Liver (tissue), 9 donors: ENCODE results near the gene ZSCAN16. TPM values are rescaled to one million over a fixed set of nuclear protein-coding genes. Genes with fewer than 3 reads are reported as not detected.

ENCODE experiments used
- DNase-seq: peaks from one replicate; pipeline ENCODE4 v3.0.0-alpha.2; 2017; ENCODE audit warnings: low spot score
- H3K27ac ChIP-seq, 2 donors: one replicate each; pipeline ENCODE4 v1.7.0; 2013; ENCODE audit warnings: inconsistent platforms in 2 of 2, low read length in 2 of 2, control low read depth in 1 of 2, low read depth in 1 of 2, mild to moderate bottlenecking in 1 of 2
- H3K27me3 ChIP-seq, 4 donors: one replicate each; pipeline versions ENCODE4 v1.6.1 to v1.7.0; 2013; ENCODE audit warnings: low read length in 3 of 4, inconsistent platforms in 1 of 4, mild to moderate bottlenecking in 1 of 4, moderate library complexity in 1 of 4; ENCODE audit not compliant: control insufficient read depth in 4 of 4, insufficient read depth in 4 of 4
- H3K36me3 ChIP-seq, 4 donors: one replicate each; pipeline versions ENCODE4 v1.6.1 to v1.7.0; 2013; ENCODE audit warnings: low read length in 3 of 4, mild to moderate bottlenecking in 3 of 4, low read depth in 1 of 4, moderate library complexity in 1 of 4; ENCODE audit not compliant: control insufficient read depth in 4 of 4, insufficient read depth in 3 of 4
- H3K4me1 ChIP-seq, 4 donors: one replicate each; pipeline versions ENCODE4 v1.6.1 to v1.7.0; 2013; ENCODE audit warnings: low read length in 3 of 4, mild to moderate bottlenecking in 3 of 4, moderate library complexity in 1 of 4; ENCODE audit not compliant: control insufficient read depth in 4 of 4, insufficient read depth in 4 of 4
- H3K4me3 ChIP-seq, 3 donors: one replicate each; pipeline versions ENCODE4 v1.6.1 to v1.7.0; 2013; ENCODE audit warnings: low read length in 3 of 3, control low read depth in 1 of 3, low read depth in 1 of 3, mild to moderate bottlenecking in 1 of 3
- H3K9ac ChIP-seq, 2 donors: one replicate each; pipeline ENCODE4 v1.7.0; 2013; ENCODE audit warnings: low read length in 2 of 2, mild to moderate bottlenecking in 2 of 2, moderate library complexity in 2 of 2, control low read depth in 1 of 2, low read depth in 1 of 2
- H3K9me3 ChIP-seq, 4 donors: one replicate each; pipeline versions ENCODE4 v1.6.1 to v1.7.0; 2013; ENCODE audit warnings: low read length in 3 of 4; ENCODE audit not compliant: control insufficient read depth in 4 of 4
- EGR1 ChIP-seq, 2 donors: IDR thresholded peaks; 2 replicates each; pipeline ENCODE4 v1.6.1; 2016 to 2018; ENCODE audit warnings: antibody characterized with exemption in 2 of 2, low read depth in 2 of 2
- HNF4A ChIP-seq, 2 donors: conservative IDR thresholded peaks; 2 replicates each; pipeline ENCODE4 v1.6.1; 2016; ENCODE audit warnings: antibody characterized with exemption in 2 of 2, mild to moderate bottlenecking in 2 of 2
- HNF4G ChIP-seq: IDR thresholded peaks from 2 replicates; pipeline ENCODE4 v1.6.1; 2016; ENCODE audit warnings: antibody characterized with exemption
- NR2F2 ChIP-seq: IDR thresholded peaks from 2 replicates; pipeline ENCODE4 v1.6.1; 2016; ENCODE audit warnings: antibody characterized with exemption
- RAD21 ChIP-seq, 2 donors: IDR thresholded peaks; 2 replicates each; pipeline ENCODE4 v1.6.1; 2016; ENCODE audit warnings: antibody characterized with exemption in 2 of 2, mild to moderate bottlenecking in 2 of 2
- REST ChIP-seq: IDR thresholded peaks from 2 replicates; pipeline ENCODE4 v1.6.1; 2016; ENCODE audit warnings: antibody characterized with exemption, mild to moderate bottlenecking
- RXRA ChIP-seq, 2 donors: IDR thresholded peaks; 2 replicates each; pipeline ENCODE4 v1.6.1; 2017 to 2018; ENCODE audit warnings: antibody characterized with exemption in 2 of 2, mild to moderate bottlenecking in 1 of 2
- TAF1 ChIP-seq: conservative IDR thresholded peaks from 2 replicates; pipeline ENCODE4 v1.6.1; 2016; ENCODE audit warnings: antibody characterized with exemption, mild to moderate bottlenecking
- YY1 ChIP-seq: IDR thresholded peaks from 2 replicates; pipeline ENCODE4 v1.6.1; 2016; ENCODE audit warnings: antibody characterized with exemption, mild to moderate bottlenecking
- WGBS: extraction: QIAGEN DNeasy Blood & Tissue Kit; methylation state at CpG from one replicate; pipeline ENCODE4 v1.1.7; 2013; 5-methylcytosine and 5-hydroxymethylcytosine counted together
- polyA plus RNA-seq, 2 donors: library from polyadenylated mRNA; stranded (reverse) in 1 of 2; unstranded in 1 of 2; fragments of 200-250 nt in 1 of 2; fragments of >200 nt in 1 of 2; fragmentation: Nextera tagmentation in 1 of 2; extraction: Ambion mirVana in 1 of 2; gene quantifications; one replicate each; pipeline versions ENCODE4 v1.2.1 to v1.2.3, GENCODE V29; 2013 to 2015
- total RNA-seq, 2 donors: library from RNA; depleted of rRNA; stranded (reverse); fragments of >200 nt; gene quantifications; one replicate each; pipeline ENCODE4 v1.2.3, GENCODE V29; 2014
- TF ChIP-seq, protein P1 (sequence below): fragments of 150-350 bp; IDR thresholded peaks from 2 replicates; pipeline ENCODE4 v1.5.1; 2017; ENCODE audit warnings: improper control_type of control experiment, low read depth, low read length; ENCODE audit not compliant: missing input control
- TF ChIP-seq, protein P2 (sequence below): IDR thresholded peaks from 2 replicates; pipeline ENCODE4 v1.6.1; 2016; ENCODE audit warnings: antibody characterized with exemption
- TF ChIP-seq, protein P3 (sequence below): IDR thresholded peaks from 2 replicates; pipeline ENCODE4 v1.6.1; 2016; ENCODE audit warnings: antibody characterized with exemption
- donor health status: healthy.
- donor health status: healthy.
- donor health status: healthy.
- donor health status: healthy.
- donor health status: healthy.

ZSCAN16 gene
- total and polyA plus RNA-seq, 4 donors: 1.5 to 3.5 (median 2.7) TPM

- H3K27me3 ChIP-seq: no peaks in the 10 kb centered on the region
- no peaks in the 10 kb centered on the region for H3K36me3 ChIP-seq
- TF ChIP-seq EGR1 (IDR thresholded peaks at IDR 0.05; ENCODE audit: low read depth in 2 of 2) (no peak), TAF1 (no peak), HNF4G (no peak), YY1 (no peak), RXRA (IDR thresholded peaks at IDR 0.05) (no peak), RAD21 (IDR thresholded peaks at IDR 0.05) (no peak), HNF4A (conservative IDR thresholded peaks at IDR 0.05) (no peak), REST (no peak), NR2F2 (no peak)
- TF ChIP-seq, protein P1, sequence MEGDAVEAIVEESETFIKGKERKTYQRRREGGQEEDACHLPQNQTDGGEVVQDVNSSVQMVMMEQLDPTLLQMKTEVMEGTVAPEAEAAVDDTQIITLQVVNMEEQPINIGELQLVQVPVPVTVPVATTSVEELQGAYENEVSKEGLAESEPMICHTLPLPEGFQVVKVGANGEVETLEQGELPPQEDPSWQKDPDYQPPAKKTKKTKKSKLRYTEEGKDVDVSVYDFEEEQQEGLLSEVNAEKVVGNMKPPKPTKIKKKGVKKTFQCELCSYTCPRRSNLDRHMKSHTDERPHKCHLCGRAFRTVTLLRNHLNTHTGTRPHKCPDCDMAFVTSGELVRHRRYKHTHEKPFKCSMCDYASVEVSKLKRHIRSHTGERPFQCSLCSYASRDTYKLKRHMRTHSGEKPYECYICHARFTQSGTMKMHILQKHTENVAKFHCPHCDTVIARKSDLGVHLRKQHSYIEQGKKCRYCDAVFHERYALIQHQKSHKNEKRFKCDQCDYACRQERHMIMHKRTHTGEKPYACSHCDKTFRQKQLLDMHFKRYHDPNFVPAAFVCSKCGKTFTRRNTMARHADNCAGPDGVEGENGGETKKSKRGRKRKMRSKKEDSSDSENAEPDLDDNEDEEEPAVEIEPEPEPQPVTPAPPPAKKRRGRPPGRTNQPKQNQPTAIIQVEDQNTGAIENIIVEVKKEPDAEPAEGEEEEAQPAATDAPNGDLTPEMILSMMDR: no peak
- TF ChIP-seq, protein P2, sequence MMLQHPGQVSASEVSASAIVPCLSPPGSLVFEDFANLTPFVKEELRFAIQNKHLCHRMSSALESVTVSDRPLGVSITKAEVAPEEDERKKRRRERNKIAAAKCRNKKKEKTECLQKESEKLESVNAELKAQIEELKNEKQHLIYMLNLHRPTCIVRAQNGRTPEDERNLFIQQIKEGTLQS: no peak
- TF ChIP-seq, protein P3, sequence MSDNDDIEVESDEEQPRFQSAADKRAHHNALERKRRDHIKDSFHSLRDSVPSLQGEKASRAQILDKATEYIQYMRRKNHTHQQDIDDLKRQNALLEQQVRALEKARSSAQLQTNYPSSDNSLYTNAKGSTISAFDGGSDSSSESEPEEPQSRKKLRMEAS: no peak
- no peak overlapping the region for H3K4me3 ChIP-seq
- DNase-seq: no peak
- H3K9ac ChIP-seq: no peak overlapping the region
- 92% methylated on average over 2 of the region's 2 CpGs for WGBS
- H3K27ac ChIP-seq: no peak overlapping the region
- H3K4me1 ChIP-seq: no peaks in the 10 kb centered on the region
- peaks cover 0 to 18% (median 5%) of the 10 kb centered on the region in 4 donors for H3K9me3 ChIP-seq
Observed at GRCh38 chr6:28172006-28172405, 47.6 kb downstream of the ZSCAN16 start.

- no peak overlapping the region for H3K9ac ChIP-seq
- H3K4me3 ChIP-seq: no peak overlapping the region
- WGBS: 85% methylated on average over 1 of the region's 1 CpG
- peaks cover 2 to 12% (median 6%) of the 10 kb centered on the region in 4 donors for H3K9me3 ChIP-seq
- no peaks in the 10 kb centered on the region for H3K36me3 ChIP-seq
- DNase-seq: no peak
- peaks cover 0 to 2% (median under 1%) of the 10 kb centered on the region in 4 donors for H3K27me3 ChIP-seq
- TF ChIP-seq YY1 (no peak), HNF4G (no peak)
- H3K27ac ChIP-seq: no peak overlapping the region
- H3K4me1 ChIP-seq: no peaks in the 10 kb centered on the region
Observed at GRCh38 chr6:28176373-28176772, 52.0 kb downstream of the ZSCAN16 start.

Other genes starting within 250 kb of the ZSCAN16 start
- gene OR2B2, start 212.2 kb upstream of the ZSCAN16 start, total RNA-seq: not detected
- gene OR2B2, start 212.2 kb upstream of the ZSCAN16 start, polyA plus RNA-seq: not detected
- gene OR2B6, start 167.4 kb upstream of the ZSCAN16 start, total RNA-seq: under 1 TPM in 1 of 2 donors, not detected in 1; 0.19 TPM
- gene OR2B6, start 167.4 kb upstream of the ZSCAN16 start, polyA plus RNA-seq: not detected
- 1 to 10 TPM in 1 of 2 donors, under 1 TPM in 1; 0.51 to 1.3 TPM for gene ZNF165, start 44.0 kb upstream of the ZSCAN16 start, total RNA-seq
- under 1 TPM; 0.54 to 0.62 TPM for gene ZNF165, start 44.0 kb upstream of the ZSCAN16 start, polyA plus RNA-seq
- gene ZKSCAN8, start 17.3 kb downstream of the ZSCAN16 start, total RNA-seq: 10 to 100 TPM; 11.0 to 13.4 TPM
- gene ZKSCAN8, start 17.3 kb downstream of the ZSCAN16 start, polyA plus RNA-seq: 1 to 10 TPM; 2.4 to 2.6 TPM
- 1 to 10 TPM; 3.1 to 4.8 TPM for gene ZSCAN9, start 100.7 kb downstream of the ZSCAN16 start, total RNA-seq
- 1 to 10 TPM; 1.3 to 2.2 TPM for gene ZSCAN9, start 100.7 kb downstream of the ZSCAN16 start, polyA plus RNA-seq
- 1 to 10 TPM; 3.3 to 4.7 TPM for gene ZKSCAN4, start 127.7 kb downstream of the ZSCAN16 start, total RNA-seq
- gene ZKSCAN4, start 127.7 kb downstream of the ZSCAN16 start, polyA plus RNA-seq: 1 to 10 TPM; 1.4 to 1.8 TPM
- under 1 TPM; 0.56 to 0.59 TPM for gene NKAPL, start 134.7 kb downstream of the ZSCAN16 start, total RNA-seq
- gene NKAPL, start 134.7 kb downstream of the ZSCAN16 start, polyA plus RNA-seq: under 1 TPM; 0.22 to 0.61 TPM
- gene ZSCAN26, start 142.5 kb downstream of the ZSCAN16 start, total RNA-seq: 1 to 10 TPM; 7.9 to 9.7 TPM
- 1 to 10 TPM; 2.8 to 4.3 TPM for gene ZSCAN26, start 142.5 kb downstream of the ZSCAN16 start, polyA plus RNA-seq
- gene PGBD1, start 157.0 kb downstream of the ZSCAN16 start, total RNA-seq: 1 to 10 TPM; 1.0 to 3.7 TPM
- gene PGBD1, start 157.0 kb downstream of the ZSCAN16 start, polyA plus RNA-seq: under 1 TPM; 0.74 to 0.93 TPM
- gene ZSCAN31, start 211.5 kb downstream of the ZSCAN16 start, total RNA-seq: 10 to 100 TPM in 1 of 2 donors, 1 to 10 TPM in 1; 3.9 to 10.2 TPM
- gene ZSCAN31, start 211.5 kb downstream of the ZSCAN16 start, polyA plus RNA-seq: 1 to 10 TPM; 3.3 to 3.4 TPM
- 1 to 10 TPM; 2.8 to 8.8 TPM for gene ZKSCAN3, start 225.3 kb downstream of the ZSCAN16 start, total RNA-seq
- gene ZKSCAN3, start 225.3 kb downstream of the ZSCAN16 start, polyA plus RNA-seq: 1 to 10 TPM in 1 of 2 donors, under 1 TPM in 1; 0.93 to 1.1 TPM